Posterior vena cava (tissue), 2 donors: ENCODE measurements around the gene GARIN5B. TPM values are rescaled to one million over a fixed set of nuclear protein-coding genes. Genes with fewer than 3 reads are reported as not detected.
A peak's percentile ranks its signal among the peaks of the same experiment; 100 is the strongest.
"Not testable (repeated sequence)": the region's sequence is repeated elsewhere in the genome, so short reads cannot be mapped to it uniquely, and the experiment has no call there.

Source experiments
- DNase-seq: peaks from one replicate; pipeline ENCODE4 v3.0.0-alpha.2; 2020; ENCODE audit warnings: low spot score
- intact Hi-C, 2 donors: fragments of 100-400 bp; cut with DNase I; formaldehyde crosslinking; loops; one replicate each; pipeline versions ENCODE4 v1.14.1 to v1.14.2; 2022 to 2023
- total RNA-seq, 2 donors: library from RNA; stranded (reverse); fragmentation: NEBNext Ultra II Directional; extraction: Animal tissue kit (Norgen Biotek cat#: 25700); gene quantifications; one replicate each; pipeline ENCODE4 v1.2.1, GENCODE V29; 2021
- donor health status: DM: yes; HTN: yes; CAD: no.
- donor health status: DM: yes; HTN: yes; CAD: no.

Gene GARIN5B
- total RNA-seq, 2 donors from 2014 or later = not detected

- DNase-seq = peak; percentile 100
- intact Hi-C loops = no loop called here
Measured at GRCh38 chr19:55339105-55339888, 23.8 kb downstream of the GARIN5B start, which contains the start of gene KMT5C. KMT5C (plus strand) TSS chr19:55339876; CDS start chr19:55341937, 2,061 bp downstream.

GRCh38 chr19:55336101-55336500, 27.0 kb downstream of the GARIN5B start:
- intact Hi-C loops = no loop called here
- DNase-seq = no peak

- no peak for DNase-seq
- intact Hi-C loops = no loop called here
Measured at GRCh38 chr19:55333870-55334269, 29.2 kb downstream of the GARIN5B start.

- intact Hi-C loops, DNase-seq: not testable (repeated sequence)
Measured at GRCh38 chr19:55329791-55330190, 33.3 kb downstream of the GARIN5B start.

- intact Hi-C loops, DNase-seq: not testable (repeated sequence)
Measured at GRCh38 chr19:55328774-55329318, 34.2 kb downstream of the GARIN5B start.

- DNase-seq = no peak
- intact Hi-C loops = no loop called here
Measured at GRCh38 chr19:55325172-55325571, 37.9 kb downstream of the GARIN5B start, which contains the start of gene TMEM150B. TMEM150B (minus strand) TSS chr19:55325341; CDS start chr19:55321036, 4,305 bp downstream.

GRCh38 chr19:55324662-55325061, 38.4 kb downstream of the GARIN5B start:
- no peak for DNase-seq
- intact Hi-C loops = loop anchor here in 1 of 2 donors (5.0 kb wide), 1 partner anchor 1318 kb away; the partner anchor contains the start of gene SMIM17

GRCh38 chr19:55322204-55322885, 40.7 kb downstream of the GARIN5B start:
- intact Hi-C loops = loop anchor here in 1 of 2 donors (5.0 kb wide), 1 partner anchor 1320 kb away; the partner anchor contains the start of gene SMIM17
- no peak for DNase-seq

- intact Hi-C loops = loop anchor here in 1 of 2 donors (5.0 kb wide), 1 partner anchor 1321 kb away; the partner anchor contains the start of gene SMIM17
- no peak for DNase-seq
Measured at GRCh38 chr19:55321466-55322137, 41.5 kb downstream of the GARIN5B start.

- intact Hi-C loops = loop anchor here in 1 of 2 donors (5.0 kb wide), 1 partner anchor 1321 kb away; the partner anchor contains the start of gene SMIM17
- DNase-seq = no peak
Measured at GRCh38 chr19:55320844-55321419, 42.1 kb downstream of the GARIN5B start.

- intact Hi-C loops = loop anchor here in 1 of 2 donors (5.0 kb wide), 1 partner anchor 1323 kb away; the partner anchor contains the start of gene SMIM17
- no peak for DNase-seq
Measured at GRCh38 chr19:55319785-55320184, 43.3 kb downstream of the GARIN5B start.

GRCh38 chr19:55316646-55317045, 46.4 kb downstream of the GARIN5B start:
- no peak for DNase-seq
- intact Hi-C loops = no loop called here

GRCh38 chr19:55315956-55316525, 47.0 kb downstream of the GARIN5B start:
- intact Hi-C loops = no loop called here
- DNase-seq = no peak

GRCh38 chr19:55314396-55314795, 48.7 kb downstream of the GARIN5B start:
- DNase-seq = no peak
- intact Hi-C loops = no loop called here

- no peak for DNase-seq
- intact Hi-C loops = no loop called here
Measured at GRCh38 chr19:55312621-55313512, 50.2 kb downstream of the GARIN5B start.

GRCh38 chr19:55311797-55312196, 51.3 kb downstream of the GARIN5B start:
- intact Hi-C loops = no loop called here
- no peak for DNase-seq

- peak; percentile 79 for DNase-seq
- intact Hi-C loops = no loop called here
Measured at GRCh38 chr19:55311397-55311796, 51.7 kb downstream of the GARIN5B start.
